IPS DF 6.9 (cell line): ENCODE data around the gene DPP6.

Experiments
- DNase-seq: peaks from one replicate; pipeline ENCODE4 v3.0.0-alpha.2; 2013; ENCODE audit warnings: low read depth, low spot score
- H3K27ac ChIP-seq: one replicate; pipeline ENCODE4 v1.5.1; 2013; ENCODE audit warnings: low read length, control low read depth
- H3K27me3 ChIP-seq: 2 replicates; pipeline ENCODE4 v1.6.1; 2013; ENCODE audit warnings: mild to moderate bottlenecking, low read length; ENCODE audit not compliant: control insufficient read depth, insufficient read depth
- H3K36me3 ChIP-seq: 2 replicates; pipeline ENCODE4 v1.6.1; 2013; ENCODE audit warnings: low read length; ENCODE audit not compliant: control insufficient read depth, insufficient read depth
- H3K4me1 ChIP-seq: 2 replicates; pipeline ENCODE4 v1.6.1; 2013; ENCODE audit warnings: low read length; ENCODE audit not compliant: control insufficient read depth, insufficient read depth
- H3K4me3 ChIP-seq: 2 replicates; pipeline ENCODE4 v1.5.1; 2013; ENCODE audit warnings: mild to moderate bottlenecking, low read length
- H3K9me3 ChIP-seq: 2 replicates; pipeline ENCODE4 v1.6.1; 2013; ENCODE audit warnings: low read length, inconsistent platforms; ENCODE audit not compliant: control insufficient read depth, insufficient read depth
- WGBS: extraction: QIAGEN DNeasy Blood & Tissue Kit; methylation state at CpG from one replicate; pipeline ENCODE4 v1.1.7; 2013; ENCODE audit warnings: mixed read lengths, missing lambda C conversion rate; ENCODE audit not compliant: insufficient read length, insufficient coverage; 5-methylcytosine and 5-hydroxymethylcytosine counted together

DPP6 gene

GRCh38 chr7:154302380-154302779 lies 250.2 kb downstream of the DPP6 start:
- Histone ChIP-seq H3K27ac (no peak overlapping the region), H3K36me3 (no peaks in the 10 kb centered on the region), H3K4me1 (peaks cover 1% of the 10 kb centered on the region; the same call in 1 of the 2 replicates), H3K27me3 (no peaks in the 10 kb centered on the region), H3K4me3 (no peak overlapping the region), H3K9me3 (no peaks in the 10 kb centered on the region)
- no peak for DNase-seq
- no CpG with 5 or more reads among the region's 2 CpGs for WGBS

GRCh38 chr7:154304231-154304630 lies 252.0 kb downstream of the DPP6 start:
- WGBS = no CpG with 5 or more reads among the region's 4 CpGs
- Histone ChIP-seq H3K4me1 (peaks cover 3% of the 10 kb centered on the region), H3K27me3 (no peaks in the 10 kb centered on the region), H3K9me3 (no peaks in the 10 kb centered on the region), H3K4me3 (no peak overlapping the region), H3K36me3 (no peaks in the 10 kb centered on the region), H3K27ac (no peak overlapping the region)
- no peak for DNase-seq

- Histone ChIP-seq H3K9me3 (no peaks in the 10 kb centered on the region), H3K4me3 (peak overlapping the region; percentile 55; the same call in 1 of the 2 replicates), H3K36me3 (no peaks in the 10 kb centered on the region), H3K27ac (no peak overlapping the region), H3K27me3 (no peaks in the 10 kb centered on the region), H3K4me1 (peaks cover 3% of the 10 kb centered on the region)
- no peak for DNase-seq
- WGBS = no CpG with 5 or more reads among the region's 57 CpGs
Measured at GRCh38 chr7:154304740-154305700, 252.8 kb downstream of the DPP6 start.

DNA sequence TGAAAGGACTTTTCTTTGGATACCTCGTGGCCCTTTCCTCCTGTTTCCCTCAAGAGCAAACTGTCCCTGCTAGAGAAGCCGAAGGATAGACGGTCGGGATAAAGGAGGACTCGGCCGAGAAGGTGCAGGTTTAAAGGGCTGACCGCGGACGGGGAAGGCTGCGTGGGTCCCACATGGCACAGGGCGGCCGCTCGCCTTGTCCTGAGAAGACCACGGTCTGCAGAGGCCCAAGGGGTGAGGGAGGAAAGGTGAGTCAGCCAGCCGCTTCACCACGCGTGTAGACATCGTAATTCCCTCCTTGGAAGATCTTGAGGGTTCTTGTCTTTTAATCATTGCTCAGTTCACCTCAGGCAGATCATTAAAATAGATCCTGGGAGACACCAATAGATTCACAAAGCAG lies 253.8 kb downstream of the DPP6 start:
- H3K4me3 ChIP-seq = no peak overlapping the region
- no peak overlapping the region for H3K27ac ChIP-seq
- WGBS = no CpG with 5 or more reads among the region's 18 CpGs
- H3K36me3 ChIP-seq = no peaks in the 10 kb centered on the region
- no peaks in the 10 kb centered on the region for H3K27me3 ChIP-seq
- DNase-seq = no peak
- no peaks in the 10 kb centered on the region for H3K9me3 ChIP-seq
- peaks cover 5% of the 10 kb centered on the region for H3K4me1 ChIP-seq

DNA sequence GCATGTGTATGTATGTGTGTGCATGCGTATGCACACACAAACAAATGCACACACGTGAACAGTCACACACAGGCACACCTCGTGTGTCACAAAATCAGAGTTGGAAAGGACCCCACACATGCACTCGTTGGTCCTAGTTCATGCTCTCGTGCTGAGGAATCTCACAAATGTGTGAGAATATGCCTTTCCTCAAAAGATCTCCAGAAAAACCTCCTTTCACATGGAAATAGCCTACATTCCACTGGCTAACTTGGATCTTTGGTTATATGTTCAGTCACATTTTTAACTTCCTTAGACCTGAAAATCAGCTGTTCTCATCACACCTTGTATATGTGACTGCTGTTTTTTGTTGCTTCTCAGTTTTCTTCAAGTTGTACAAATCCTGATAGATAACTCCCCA lies 256.7 kb downstream of the DPP6 start:
- Histone ChIP-seq H3K27me3 (no peaks in the 10 kb centered on the region), H3K4me3 (no peak overlapping the region), H3K9me3 (no peaks in the 10 kb centered on the region), H3K36me3 (no peaks in the 10 kb centered on the region), H3K4me1 (peaks cover 5% of the 10 kb centered on the region; the same call in 1 of the 2 replicates), H3K27ac (no peak overlapping the region)
- no peak for DNase-seq
- WGBS = no CpG with 5 or more reads among the region's 5 CpGs

DNA sequence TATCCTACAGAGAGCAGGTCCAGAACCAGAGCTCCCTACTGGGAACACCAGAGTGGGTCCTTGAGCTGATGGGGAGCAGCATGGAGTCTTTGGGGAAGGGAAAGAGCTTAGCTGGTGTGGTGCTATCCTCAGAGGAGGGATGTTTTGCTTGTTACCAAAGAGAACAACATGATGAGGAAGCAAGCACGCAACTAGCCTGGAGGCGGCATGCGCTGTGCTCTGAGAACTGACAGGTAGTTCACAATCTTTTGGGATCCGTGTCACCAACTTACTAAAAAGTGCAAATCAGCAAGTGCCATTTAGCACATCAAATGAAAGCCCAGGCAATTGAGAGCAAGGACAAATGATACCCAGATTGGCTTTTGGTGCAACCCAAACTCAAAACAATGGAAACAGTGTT lies 257.9 kb downstream of the DPP6 start:
- Histone ChIP-seq H3K4me1 (peaks cover 5% of the 10 kb centered on the region; the same call in 1 of the 2 replicates), H3K36me3 (no peaks in the 10 kb centered on the region), H3K9me3 (no peaks in the 10 kb centered on the region), H3K4me3 (no peak overlapping the region), H3K27me3 (no peaks in the 10 kb centered on the region), H3K27ac (no peak overlapping the region)
- no CpG with 5 or more reads among the region's 4 CpGs for WGBS
- no peak for DNase-seq

- Histone ChIP-seq H3K4me3 (no peak overlapping the region), H3K9me3 (no peaks in the 10 kb centered on the region), H3K27ac (no peak overlapping the region), H3K36me3 (no peaks in the 10 kb centered on the region), H3K27me3 (no peaks in the 10 kb centered on the region), H3K4me1 (peaks cover 1% of the 10 kb centered on the region; the same call in 1 of the 2 replicates)
- WGBS = no CpG with 5 or more reads among the region's 9 CpGs
- no peak for DNase-seq
Measured at GRCh38 chr7:154324196-154324595, 272.0 kb downstream of the DPP6 start.

DNA sequence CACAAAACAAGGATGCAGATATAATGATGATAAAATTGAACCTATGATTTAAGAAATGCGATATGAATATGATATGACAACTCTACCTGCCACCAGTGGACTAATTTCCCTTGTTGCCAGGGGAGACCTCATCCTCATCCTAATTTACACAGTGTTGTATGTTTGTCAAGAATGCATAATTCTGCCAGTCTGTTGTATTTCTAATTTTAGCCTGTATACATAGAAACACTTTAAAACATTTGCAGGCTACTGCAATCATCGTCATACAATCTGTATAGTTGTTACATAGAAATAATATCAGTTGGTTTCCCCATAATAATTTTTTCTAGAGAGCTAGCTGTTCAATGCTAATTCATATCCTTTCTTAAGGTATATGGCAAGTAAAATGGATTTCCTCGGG lies 274.2 kb downstream of the DPP6 start:
- H3K4me3 ChIP-seq = no peak overlapping the region
- no peaks in the 10 kb centered on the region for H3K27me3 ChIP-seq
- no peak overlapping the region for H3K27ac ChIP-seq
- peaks cover 1% of the 10 kb centered on the region; the same call in 1 of the 2 replicates for H3K4me1 ChIP-seq
- no CpG with 5 or more reads among the region's 3 CpGs for WGBS
- no peaks in the 10 kb centered on the region for H3K36me3 ChIP-seq
- no peak for DNase-seq
- no peaks in the 10 kb centered on the region for H3K9me3 ChIP-seq

DNA sequence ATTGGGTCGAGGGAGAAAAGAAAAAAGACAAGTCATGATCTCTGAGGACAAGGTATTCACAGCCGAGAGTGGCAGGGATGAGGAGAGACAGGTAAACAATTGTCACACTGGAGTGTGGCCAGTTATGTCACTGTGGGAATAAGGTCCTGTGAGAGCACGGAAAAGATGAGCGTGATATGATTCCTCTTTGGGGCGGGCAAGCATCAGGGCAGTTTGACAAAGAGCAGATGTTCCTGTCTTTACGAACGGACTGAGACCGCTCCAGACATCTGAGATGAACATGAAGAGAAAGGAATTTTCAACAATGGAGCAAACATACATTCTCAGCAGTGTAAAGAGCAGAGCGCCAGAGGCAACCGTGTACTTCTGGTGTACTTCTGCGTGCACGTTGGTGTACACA lies 278.1 kb downstream of the DPP6 start:
- no peaks in the 10 kb centered on the region for H3K27me3 ChIP-seq
- H3K9me3 ChIP-seq = no peaks in the 10 kb centered on the region
- H3K27ac ChIP-seq = no peak overlapping the region
- DNase-seq = no peak
- H3K4me3 ChIP-seq = no peak overlapping the region; the same call in 1 of the 2 replicates
- whole genome bisulfite sequencing = no CpG with 5 or more reads among the region's 12 CpGs
- H3K36me3 ChIP-seq = no peaks in the 10 kb centered on the region
- H3K4me1 ChIP-seq = no peaks in the 10 kb centered on the region

DNA sequence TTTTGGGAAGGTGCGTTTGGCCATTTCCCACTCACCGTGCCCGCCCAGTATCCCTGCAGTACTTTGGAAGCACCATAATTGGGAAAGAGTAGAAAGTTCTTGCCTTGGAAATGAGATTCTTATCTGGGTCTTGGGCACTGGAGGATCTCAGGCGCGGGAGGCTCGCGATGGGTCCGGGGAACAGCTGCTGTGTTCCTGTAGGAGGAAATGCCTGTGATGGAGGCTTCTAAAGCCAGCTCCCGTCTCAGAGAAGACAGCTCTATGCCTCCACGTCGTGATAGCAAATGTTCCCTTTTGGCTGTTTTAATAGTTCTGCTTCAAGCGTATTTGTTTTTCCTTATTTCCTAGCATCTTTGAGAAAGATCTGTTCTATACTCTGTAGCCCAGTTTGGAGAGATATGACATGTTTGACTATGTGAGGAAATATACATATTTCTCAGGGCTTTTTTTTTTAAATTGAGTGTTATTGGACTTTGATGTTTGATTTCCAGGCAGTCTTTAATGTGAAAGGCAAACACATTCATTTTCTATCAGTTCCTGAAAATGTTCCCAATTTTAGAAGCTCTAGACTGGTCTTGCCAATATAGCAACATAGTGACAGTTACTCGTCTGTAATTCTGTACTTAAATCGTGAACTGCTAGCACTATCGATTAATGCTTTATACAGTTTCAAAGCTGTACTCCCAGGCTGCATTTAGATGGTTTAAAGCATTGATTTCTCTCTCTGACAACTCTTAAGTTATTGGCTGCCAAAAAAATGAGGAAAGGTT lies 280.8 kb downstream of the DPP6 start:
- Histone ChIP-seq H3K27me3 (no peaks in the 10 kb centered on the region), H3K4me1 (0 out of 2 replicates have a peak, but pooled peaks cover 2% of the 10 kb centered on the region), H3K36me3 (no peaks in the 10 kb centered on the region), H3K9me3 (no peaks in the 10 kb centered on the region), H3K27ac (no peak overlapping the region), H3K4me3 (no peak overlapping the region)
- no CpG with 5 or more reads among the region's 15 CpGs for WGBS
- DNase-seq = no peak
